ENCODE data around the gene C11orf65.
"Not testable (repeated sequence)": the region's sequence is repeated elsewhere in the genome, so short reads cannot be mapped to it uniquely, and the experiment has no call there.

The C11orf65 gene

GRCh38 chr11:108468478-108468864, 1.1 kb upstream of the C11orf65 start:
- Histone ChIP-seq H3K4me3 (IDR thresholded peaks at IDR 0.05; ENCODE audit: insufficient read depth, low read depth, low read length) (no peak overlapping the region), H3K9ac (no peak overlapping the region), H3K27me3 (ENCODE audit: insufficient read depth, low read depth) (no peaks in the 10 kb centered on the region), H3K79me2 (ENCODE audit: insufficient read depth, low read depth) (no peaks in the 10 kb centered on the region), H3K4me1 (ENCODE audit: low read depth, poor library complexity, severe bottlenecking) (peaks cover 10% of the 10 kb centered on the region), H3K27ac (0 out of 2 replicates have a peak overlapping the region, but pooled peaks have one; percentile 93), H3K36me3 (ENCODE audit: insufficient read depth) (no peaks in the 10 kb centered on the region), H3K4me2 (0 out of 2 replicates have a peak overlapping the region, but pooled peaks have one; percentile 39), H4K20me1 (ENCODE audit: insufficient read depth) (no peaks in the 10 kb centered on the region), H2AFZ (ENCODE audit: low read depth) (peak overlapping the region; percentile 87)
- TF ChIP-seq CTCF (conservative IDR thresholded peaks at IDR 0.05; ENCODE audit: low read depth, low read length) = no peak

- no peaks in the 10 kb centered on the region for H3K27me3 ChIP-seq (ENCODE audit: insufficient read depth, low read depth)
- TF ChIP-seq CTCF (conservative IDR thresholded peaks at IDR 0.05; ENCODE audit: low read depth, low read length) = no peak
- H4K20me1 ChIP-seq (ENCODE audit: insufficient read depth) = no peaks in the 10 kb centered on the region
- H3K79me2 ChIP-seq (ENCODE audit: insufficient read depth, low read depth) = no peaks in the 10 kb centered on the region
- H3K4me3 ChIP-seq (IDR thresholded peaks at IDR 0.05; ENCODE audit: insufficient read depth, low read depth, low read length) = no peak overlapping the region
- peak overlapping the region; percentile 86 for H3K9ac ChIP-seq
- H3K36me3 ChIP-seq (ENCODE audit: insufficient read depth) = no peaks in the 10 kb centered on the region
- H3K4me2 ChIP-seq = peak overlapping the region; percentile 92
- peaks cover 10% of the 10 kb centered on the region for H3K4me1 ChIP-seq (ENCODE audit: low read depth, poor library complexity, severe bottlenecking)
- H2AFZ ChIP-seq (ENCODE audit: low read depth) = peak overlapping the region; percentile 87
- H3K27ac ChIP-seq = peak overlapping the region; percentile 93
Measured at GRCh38 chr11:108466405-108466804, 924 bp downstream of the C11orf65 start.

- no peaks in the 10 kb centered on the region for H4K20me1 ChIP-seq (ENCODE audit: insufficient read depth)
- TF ChIP-seq CTCF (conservative IDR thresholded peaks at IDR 0.05; ENCODE audit: low read depth, low read length) = no peak
- no peaks in the 10 kb centered on the region for H3K79me2 ChIP-seq (ENCODE audit: insufficient read depth, low read depth)
- no peak overlapping the region for H3K9ac ChIP-seq
- H3K4me1 ChIP-seq (ENCODE audit: low read depth, poor library complexity, severe bottlenecking) = no peaks in the 10 kb centered on the region
- H3K4me3 ChIP-seq (IDR thresholded peaks at IDR 0.05; ENCODE audit: insufficient read depth, low read depth, low read length) = no peak overlapping the region
- no peak overlapping the region for H3K4me2 ChIP-seq
- H3K27me3 ChIP-seq (ENCODE audit: insufficient read depth, low read depth) = no peaks in the 10 kb centered on the region
- no peaks in the 10 kb centered on the region for H3K36me3 ChIP-seq (ENCODE audit: insufficient read depth)
- H2AFZ ChIP-seq (ENCODE audit: low read depth) = no peak overlapping the region
- H3K27ac ChIP-seq = no peak overlapping the region
Measured at GRCh38 chr11:108453207-108453835, 14.0 kb downstream of the C11orf65 start.

GRCh38 chr11:108441445-108441844, 25.9 kb downstream of the C11orf65 start:
- not testable (repeated sequence) for H3K4me1 ChIP-seq (ENCODE audit: low read depth, poor library complexity, severe bottlenecking); H3K79me2 ChIP-seq (ENCODE audit: insufficient read depth, low read depth); H3K27me3 ChIP-seq (ENCODE audit: insufficient read depth, low read depth); H3K4me3 ChIP-seq (IDR thresholded peaks at IDR 0.05; ENCODE audit: insufficient read depth, low read depth, low read length); H3K27ac ChIP-seq; H3K4me2 ChIP-seq; H2AFZ ChIP-seq (ENCODE audit: low read depth); H3K36me3 ChIP-seq (ENCODE audit: insufficient read depth); H4K20me1 ChIP-seq (ENCODE audit: insufficient read depth); H3K9ac ChIP-seq

- TF ChIP-seq CTCF (conservative IDR thresholded peaks at IDR 0.05; ENCODE audit: low read depth, low read length) = no peak
- Histone ChIP-seq H3K27ac (no peak overlapping the region), H3K36me3 (ENCODE audit: insufficient read depth) (no peaks in the 10 kb centered on the region), H2AFZ (ENCODE audit: low read depth) (no peak overlapping the region), H3K4me1 (ENCODE audit: low read depth, poor library complexity, severe bottlenecking) (no peaks in the 10 kb centered on the region), H3K79me2 (ENCODE audit: insufficient read depth, low read depth) (no peaks in the 10 kb centered on the region), H3K27me3 (ENCODE audit: insufficient read depth, low read depth) (no peaks in the 10 kb centered on the region), H3K4me2 (no peak overlapping the region), H4K20me1 (ENCODE audit: insufficient read depth) (no peaks in the 10 kb centered on the region), H3K9ac (no peak overlapping the region), H3K4me3 (IDR thresholded peaks at IDR 0.05; ENCODE audit: insufficient read depth, low read depth, low read length) (no peak overlapping the region)
Measured at GRCh38 chr11:108436594-108436993, 30.7 kb downstream of the C11orf65 start.

Data from KMS-11 (cell line).